ENCODE data around the gene SLC16A3. TPM values are rescaled to one million over a fixed set of nuclear protein-coding genes. Genes with fewer than 3 reads are reported as not detected.
A peak's percentile ranks its signal among the peaks of the same experiment; 100 is the strongest.

SLC16A3 gene
- total and polyA plus RNA-seq, 10 of the 15 experiments (the other 5 are each of a cell fraction or from before 2014, with no cell fraction given): 0.10 to 46.5 (median 8.0) TPM

DNA sequence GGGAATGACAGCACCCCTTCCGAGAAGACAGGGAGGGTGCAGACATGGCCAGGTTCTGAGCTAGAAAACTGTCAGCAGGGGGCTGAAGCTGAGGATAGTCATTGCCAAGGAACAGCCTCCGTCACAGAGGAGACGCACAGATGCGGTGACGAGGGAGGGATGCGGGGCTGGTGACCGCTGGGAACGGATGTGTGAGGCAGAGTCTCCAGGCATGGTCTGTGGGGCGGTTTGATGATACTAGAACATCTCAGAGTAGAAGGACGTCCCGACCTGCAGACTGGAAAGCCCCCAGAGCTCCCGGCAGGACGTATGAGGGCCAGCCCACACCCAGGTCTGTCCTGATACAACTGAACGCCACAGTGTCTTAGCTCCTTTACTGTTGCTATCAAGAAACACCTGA is 46.5 kb downstream of the SLC16A3 start:
- Histone ChIP-seq H3K27ac (ENCODE audit: control insufficient read depth, insufficient read depth) (no peak overlapping the region), H3K9ac (ENCODE audit: control insufficient read depth, insufficient read depth, low read length) (no peak overlapping the region), H2AFZ (ENCODE audit: control insufficient read depth, low read depth, low read length) (no peak overlapping the region), H3K36me3 (ENCODE audit: control insufficient read depth in 2 of 2, insufficient read depth in 2 of 2, low read length in 1 of 2) (peaks cover 5 to 7% of the 10 kb centered on the region in 2 experiments; a peak in 3 of 4 replicates), H4K20me1 (ENCODE audit: control insufficient read depth, insufficient read depth) (peaks cover 9% of the 10 kb centered on the region; the same call in 1 of the 2 replicates), H3K4me2 (ENCODE audit: control insufficient read depth, insufficient read depth) (no peak overlapping the region), H3K79me2 (ENCODE audit: control insufficient read depth, insufficient read depth, low read length) (peaks cover 30% of the 10 kb centered on the region), H3K9me3 (replicated peaks; ENCODE audit: control insufficient read depth, insufficient read depth, low read length) (no peaks in the 10 kb centered on the region), H3K4me1 (ENCODE audit: control insufficient read depth, insufficient read depth, low read length) (peaks cover 3% of the 10 kb centered on the region), H3K27me3 (replicated peaks in 1 of 2; ENCODE audit: control insufficient read depth in 2 of 2, insufficient read depth in 2 of 2, low read length in 1 of 2) (no peaks in the 10 kb centered on the region), H3K4me3 (no peak overlapping the region)
- RAD21 ChIA-PET (ENCODE audit: unreplicated experiment): no interaction called here
- POLR2A ChIA-PET: interaction anchor here (0.6 to 3.6 kb wide), 6 partner anchors 8 to 208 kb away, joined by 3 to 20 read pairs (median 8); no protein-coding TSS in a partner anchor
- WGBS (ENCODE audit: insufficient coverage, insufficient replicate concordance, low lambda C conversion rate, missing lambda C conversion rate): 49% methylated on average over 14 of the region's 14 CpGs
- intact Hi-C loops (cut with micrococcal nuclease; ENCODE audit: unreplicated experiment): no loop called here
- ATAC-seq (peak; percentile 10), FAIRE-seq (no peak), DNase-seq (ENCODE audit: low read depth, low spot score) (no peak)
- CTCF ChIA-PET: interaction anchor here (0.7 to 1.6 kb wide), 5 partner anchors 9 to 47 kb away, joined by 3 to 4 read pairs (median 4); no protein-coding TSS in a partner anchor
- in situ Hi-C loops (cut with MboI): no loop called here
- TF ChIP-seq BACH1 (IDR thresholded peaks at IDR 0.05; ENCODE audit: borderline replicate concordance) (no peak), ASH2L (IDR thresholded peaks at IDR 0.05; ENCODE audit: borderline replicate concordance, low read depth) (no peak), BMI1 (IDR thresholded peaks at IDR 0.05; ENCODE audit: borderline replicate concordance) (no peak)
- BruUV-seq (replicated peaks): no TSS peak
- SMC1A ChIA-PET (ENCODE audit: uncharacterized antibody, unreplicated experiment): interaction anchor here (1.1 to 2.2 kb wide), 2 partner anchors 10 to 23 kb away, joined by 3 to 9 read pairs; no protein-coding TSS in a partner anchor

DNA sequence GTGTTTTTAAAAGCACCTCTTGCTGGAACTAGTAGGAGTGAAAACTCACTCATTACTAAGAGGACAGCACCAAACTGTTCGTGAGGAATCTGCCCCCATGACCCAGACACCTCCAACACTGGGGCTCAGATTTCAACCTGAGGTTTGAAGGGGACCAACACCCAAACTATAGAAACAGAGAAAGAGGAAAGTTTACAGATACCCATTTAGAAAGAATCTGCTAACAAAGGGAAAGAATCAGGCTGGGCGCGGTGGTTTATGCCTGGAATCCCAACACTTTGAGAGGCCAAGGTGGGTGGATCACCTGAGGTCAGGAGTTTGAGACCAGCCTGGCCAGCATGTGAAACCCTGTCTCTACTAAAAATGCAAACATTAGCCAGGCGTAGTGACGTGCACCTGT is 48.1 kb downstream of the SLC16A3 start:
- Histone ChIP-seq H3K27ac (ENCODE audit: control insufficient read depth, insufficient read depth) (no peak overlapping the region), H2AFZ (ENCODE audit: control insufficient read depth, low read depth, low read length) (no peak overlapping the region), H3K27me3 (replicated peaks in 1 of 2; ENCODE audit: control insufficient read depth in 2 of 2, insufficient read depth in 2 of 2, low read length in 1 of 2) (no peaks in the 10 kb centered on the region), H3K4me1 (ENCODE audit: control insufficient read depth, insufficient read depth, low read length) (no peaks in the 10 kb centered on the region; the same call in 1 of the 2 replicates), H4K20me1 (ENCODE audit: control insufficient read depth, insufficient read depth) (no peaks in the 10 kb centered on the region), H3K79me2 (ENCODE audit: control insufficient read depth, insufficient read depth, low read length) (peaks cover 14% of the 10 kb centered on the region), H3K36me3 (ENCODE audit: control insufficient read depth in 2 of 2, insufficient read depth in 2 of 2, low read length in 1 of 2) (no peaks in the 10 kb centered on the region), H3K9me3 (replicated peaks; ENCODE audit: control insufficient read depth, insufficient read depth, low read length) (no peaks in the 10 kb centered on the region), H3K4me3 (no peak overlapping the region), H3K4me2 (ENCODE audit: control insufficient read depth, insufficient read depth) (no peak overlapping the region), H3K9ac (ENCODE audit: control insufficient read depth, insufficient read depth, low read length) (no peak overlapping the region)
- POLR2A ChIA-PET: interaction anchor here (1.3 kb wide), 1 partner anchor 11 kb away, joined by 3 read pairs; no protein-coding TSS in a partner anchor
- ATAC-seq (no peak), DNase-seq (ENCODE audit: low read depth, low spot score) (no peak), FAIRE-seq (no peak)
- CTCF ChIA-PET: no interaction called here
- 60% methylated on average over 5 of the region's 5 CpGs for WGBS (ENCODE audit: insufficient coverage, insufficient replicate concordance, low lambda C conversion rate, missing lambda C conversion rate)
- TF ChIP-seq JUND (IDR thresholded peaks at IDR 0.05; ENCODE audit: low read depth, low read length): no peak
- TF ChIP-seq IKZF2 (IDR thresholded peaks at IDR 0.05): no peak
- TF ChIP-seq, protein P1, sequence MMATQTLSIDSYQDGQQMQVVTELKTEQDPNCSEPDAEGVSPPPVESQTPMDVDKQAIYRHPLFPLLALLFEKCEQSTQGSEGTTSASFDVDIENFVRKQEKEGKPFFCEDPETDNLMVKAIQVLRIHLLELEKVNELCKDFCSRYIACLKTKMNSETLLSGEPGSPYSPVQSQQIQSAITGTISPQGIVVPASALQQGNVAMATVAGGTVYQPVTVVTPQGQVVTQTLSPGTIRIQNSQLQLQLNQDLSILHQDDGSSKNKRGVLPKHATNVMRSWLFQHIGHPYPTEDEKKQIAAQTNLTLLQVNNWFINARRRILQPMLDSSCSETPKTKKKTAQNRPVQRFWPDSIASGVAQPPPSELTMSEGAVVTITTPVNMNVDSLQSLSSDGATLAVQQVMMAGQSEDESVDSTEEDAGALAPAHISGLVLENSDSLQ (IDR thresholded peaks at IDR 0.05): no peak
- intact Hi-C loops (cut with micrococcal nuclease; ENCODE audit: unreplicated experiment): no loop called here
- in situ Hi-C loops (cut with MboI): no loop called here
- BruUV-seq (replicated peaks): no TSS peak
- RAD21 ChIA-PET (ENCODE audit: unreplicated experiment): no interaction called here
- SMC1A ChIA-PET (ENCODE audit: uncharacterized antibody, unreplicated experiment): no interaction called here
